GM12865 (cell line): ENCODE results near the gene ATP5ME.

Source experiments
- DNase-seq: peaks from one replicate; pipeline ENCODE4 v3.0.0; 2010; ENCODE audit warnings: low read depth
- H3K4me3 ChIP-seq: 2 replicates; pipeline ENCODE4 v1.5.1; 2011; ENCODE audit warnings: mild to moderate bottlenecking, low read depth, low read length, control low read depth
- CTCF ChIP-seq: IDR thresholded peaks from 2 replicates; pipeline ENCODE4 v1.5.1; 2011; ENCODE audit warnings: low read length, control low read depth, low read depth, inconsistent platforms; ENCODE audit not compliant: insufficient read depth; ENCODE audit errors: missing control alignments

ATP5ME gene

GRCh38 chr4:717601-718320 is 43.7 kb upstream of the ATP5ME start:
- H3K4me3 ChIP-seq = no peak overlapping the region
- no peak for DNase-seq
- TF ChIP-seq CTCF = no peak

DNA sequence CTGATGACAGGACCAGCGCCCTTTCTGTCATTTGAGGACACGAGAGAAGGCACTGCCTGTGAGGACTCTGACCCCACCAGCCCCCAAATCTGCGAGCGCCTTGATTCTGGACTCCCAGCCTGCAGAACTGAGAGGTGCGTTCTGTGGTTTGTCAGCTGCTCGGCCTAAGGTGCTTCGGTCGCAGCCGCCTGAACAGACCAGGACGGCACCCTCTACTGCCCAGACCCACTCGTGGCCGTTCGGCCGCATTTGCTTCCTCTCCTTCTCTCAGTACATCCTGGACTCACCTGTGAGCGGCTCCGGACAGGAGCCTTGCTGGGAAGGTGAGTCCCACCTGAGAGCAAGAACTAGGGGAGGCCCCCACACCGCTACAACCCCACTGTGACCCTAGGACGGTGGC is 40.0 kb upstream of the ATP5ME start:
- TF ChIP-seq CTCF = no peak
- H3K4me3 ChIP-seq = no peak overlapping the region
- DNase-seq = no peak

DNA sequence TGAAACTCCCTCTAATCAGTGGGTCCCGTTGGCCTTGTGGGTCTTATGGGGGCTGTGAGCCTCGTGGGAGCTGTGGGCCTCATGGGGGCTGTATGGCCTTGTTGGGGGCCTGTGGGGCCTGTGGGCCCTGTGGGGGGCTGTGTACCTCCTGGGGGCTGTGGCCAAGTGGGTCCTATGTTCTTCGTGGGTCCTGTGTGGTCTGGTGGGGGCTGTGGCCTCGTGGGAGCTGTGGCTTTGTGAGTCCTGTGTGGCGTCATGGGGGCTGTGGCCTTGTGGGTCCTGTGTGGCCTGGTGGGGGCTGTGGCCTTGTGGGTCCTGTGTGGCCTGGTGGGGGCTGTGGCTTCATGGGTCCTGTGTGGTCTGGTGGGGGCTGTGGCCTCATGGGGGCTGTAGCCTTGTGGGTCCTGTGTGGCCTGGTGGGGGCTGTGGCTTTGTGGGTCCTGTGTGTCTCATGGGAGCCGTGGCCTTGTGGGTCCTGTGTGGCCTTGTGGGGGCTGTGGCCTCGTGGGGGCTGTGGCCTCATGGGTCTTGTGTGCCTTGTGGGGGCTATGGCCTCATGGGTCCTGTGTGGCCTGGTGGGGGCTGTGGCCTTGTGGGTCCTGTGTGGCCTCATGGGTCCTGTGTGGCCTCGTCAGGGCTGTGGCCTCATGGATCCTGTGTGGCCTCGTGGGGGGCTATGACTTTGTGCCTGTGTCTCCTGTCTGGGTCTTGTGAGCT is 39.0 kb upstream of the ATP5ME start:
- no peak overlapping the region for H3K4me3 ChIP-seq
- no peak for TF ChIP-seq CTCF
- DNase-seq = no peak

DNA sequence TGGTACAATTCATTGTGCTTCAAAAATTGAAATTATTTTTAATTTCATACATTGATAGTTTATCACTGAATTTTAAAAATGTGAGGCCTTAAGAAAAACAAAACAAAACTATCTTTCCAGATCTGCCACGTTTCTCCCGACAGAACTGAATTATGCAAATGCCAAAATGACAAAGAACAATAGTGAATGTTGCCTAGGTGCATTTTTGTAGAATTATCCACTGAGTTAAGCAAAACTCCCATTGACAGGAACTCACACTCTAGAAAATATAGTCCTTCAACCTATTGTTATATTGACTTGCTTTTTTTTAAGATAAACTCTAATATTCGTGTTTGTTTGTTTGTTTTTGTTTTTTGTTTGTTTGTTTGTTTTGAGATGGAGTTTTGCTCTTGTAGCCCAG is 38.0 kb upstream of the ATP5ME start:
- no peak overlapping the region for H3K4me3 ChIP-seq
- no peak for DNase-seq
- TF ChIP-seq CTCF = no peak

DNA sequence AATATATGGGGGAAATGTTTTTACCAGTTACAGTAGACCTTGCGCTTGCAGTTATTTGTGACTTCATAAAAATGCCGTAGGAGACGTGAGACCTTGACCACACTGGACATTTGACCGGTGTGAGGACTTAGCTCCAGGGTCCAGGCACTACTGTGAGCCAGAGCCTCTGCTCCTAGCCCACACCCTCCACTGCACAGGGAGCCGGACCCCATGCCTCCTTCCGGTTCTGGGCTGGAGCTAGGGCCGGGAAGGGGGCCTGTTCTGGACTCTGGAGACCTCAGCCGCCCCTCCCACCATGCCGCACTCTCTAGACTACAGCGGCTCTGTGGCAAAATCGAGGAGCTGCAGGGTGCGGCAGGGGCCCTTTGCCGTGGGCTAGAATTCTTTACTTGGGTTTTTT is 36.8 kb upstream of the ATP5ME start:
- no peak for TF ChIP-seq CTCF
- DNase-seq = no peak
- H3K4me3 ChIP-seq = no peak overlapping the region

DNA sequence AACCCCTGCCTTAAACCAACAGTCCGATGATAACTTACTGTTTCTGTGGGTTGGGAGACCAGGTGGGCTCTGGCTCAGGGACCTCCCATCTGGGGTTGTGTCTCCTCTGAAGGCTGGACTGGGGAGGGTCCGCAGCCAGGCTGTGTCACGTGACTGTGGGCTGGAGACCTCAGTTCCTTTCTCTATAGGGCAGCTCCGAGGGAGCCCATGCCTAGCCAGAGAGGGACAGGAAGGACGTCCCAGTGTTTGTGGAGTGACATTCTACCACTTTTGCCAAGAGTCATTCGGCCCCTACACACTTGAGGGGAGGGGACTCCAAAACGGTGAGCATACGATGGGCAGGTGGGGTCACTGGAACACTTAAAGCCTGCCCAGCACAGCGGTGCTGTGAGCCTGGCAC is 36.0 kb upstream of the ATP5ME start:
- DNase-seq = no peak
- TF ChIP-seq CTCF = no peak
- no peak overlapping the region for H3K4me3 ChIP-seq
